Measurements from ENCODE around the gene POP4. TPM values are rescaled to one million over a fixed set of nuclear protein-coding genes. Genes with fewer than 3 reads are reported as not detected.
A peak's percentile ranks its signal among the peaks of the same experiment; 100 is the strongest.

POP4 gene
- total and polyA plus RNA-seq, 9 of the 15 experiments (the other 6 are each of a cell fraction or from before 2014, with no cell fraction given): 42.1 to 128 (median 99.0) TPM

DNA sequence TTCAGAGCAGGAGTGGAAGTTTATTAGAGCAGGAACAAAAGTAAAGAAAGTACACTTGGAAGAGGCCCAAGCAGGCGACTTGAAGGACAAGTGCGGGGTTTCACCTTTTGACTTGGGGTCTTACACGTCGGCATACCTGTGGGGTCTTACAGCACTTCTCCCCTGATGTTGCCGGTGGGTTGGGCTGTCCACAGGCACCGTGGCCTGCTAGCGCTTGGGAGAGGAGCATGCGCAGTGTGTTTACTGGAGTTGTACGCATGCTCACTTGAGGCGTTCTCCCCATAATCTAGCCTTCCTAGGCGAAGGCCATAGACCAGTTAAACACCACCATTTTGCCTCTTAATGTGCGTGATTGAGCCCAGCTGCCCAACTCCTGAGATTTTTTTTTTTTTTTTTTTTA is 34.1 kb downstream of the POP4 start:
- no peak for TF ChIP-seq ID3 (CRISPR knock-in tag; IDR thresholded peaks at IDR 0.05)
- TF ChIP-seq ID3 (tag; IDR thresholded peaks at IDR 0.05): no peak
- 0 out of 4 replicates have a peak, but pooled peaks of 1 of the 2 experiments have one; percentile 11 for TF ChIP-seq NRF1 (conservative IDR thresholded peaks at IDR 0.05 in 1 of 2, IDR thresholded peaks at IDR 0.05 in 1 of 2)
- H3K27ac ChIP-seq (ENCODE audit: extremely low read depth, low read depth, low read length): no peak overlapping the region
- no peaks in the 10 kb centered on the region for H3K36me3 ChIP-seq (ENCODE audit: control insufficient read depth, insufficient read depth, low read length)
- no peak overlapping the region for H3K4me2 ChIP-seq (ENCODE audit: insufficient read depth, low read length)
- no peaks in the 10 kb centered on the region for H3K9me1 ChIP-seq (ENCODE audit: control insufficient read depth, insufficient read depth, low read length)
- H3K79me2 ChIP-seq (ENCODE audit: control insufficient read depth, insufficient read depth, low read length): no peaks in the 10 kb centered on the region
- POLR2A ChIA-PET: interaction anchor here (1.0 kb wide), 1 partner anchor 22 kb away, joined by 3 read pairs; no protein-coding TSS in a partner anchor
- no peak for ATAC-seq
- BruUV-seq (replicated peaks): no TSS peak
- peak overlapping the region; percentile 30; the same call in 1 of the 2 replicates for H2AFZ ChIP-seq (ENCODE audit: low read depth, low read length)
- in situ Hi-C loops (cut with MboI): no loop called here
- no peaks in the 10 kb centered on the region for H3K27me3 ChIP-seq (ENCODE audit: control insufficient read depth in 2 of 2, insufficient read depth in 2 of 2, low read length in 2 of 2)
- CTCF ChIA-PET (ENCODE audit: low intra/inter-chr PET ratio): no interaction called here
- H4K20me1 ChIP-seq (replicated peaks; ENCODE audit: control insufficient read depth, insufficient read depth, low read length): no peaks in the 10 kb centered on the region
- 62% methylated on average over 12 of the region's 12 CpGs for WGBS (ENCODE audit: insufficient coverage, low coverage, missing lambda C conversion rate)
- no peak overlapping the region for H3K4me3 ChIP-seq
- FAIRE-seq: no peak
- DNase-seq (ENCODE audit: extremely low read depth in 1 of 4, low spot score in 3 of 4): no peak
- intact Hi-C loops (cut with micrococcal nuclease): no loop called here
- no peak overlapping the region for H3K9ac ChIP-seq (ENCODE audit: insufficient read depth in 1 of 2, low read depth in 2 of 2, low read length in 2 of 2)
- H3K4me1 ChIP-seq (replicated peaks in 1 of 2; ENCODE audit: control insufficient read depth in 2 of 2, insufficient read depth in 2 of 2, low read length in 2 of 2): peaks cover 0 to 3% of the 10 kb centered on the region in 2 experiments; a peak in 1 of 5 replicates
- H3K9me3 ChIP-seq (replicated peaks; ENCODE audit: control insufficient read depth, insufficient read depth, low read depth, low read length): no peaks in the 10 kb centered on the region

- CTCF ChIA-PET (ENCODE audit: low intra/inter-chr PET ratio): no interaction called here
- H3K27ac ChIP-seq (ENCODE audit: extremely low read depth, low read depth, low read length): no peak overlapping the region
- 0 out of 2 replicates have a peak, but pooled peaks have one; percentile 15 for TF ChIP-seq SNIP1 (IDR thresholded peaks at IDR 0.05; ENCODE audit: low read depth)
- TF ChIP-seq, protein P1, sequence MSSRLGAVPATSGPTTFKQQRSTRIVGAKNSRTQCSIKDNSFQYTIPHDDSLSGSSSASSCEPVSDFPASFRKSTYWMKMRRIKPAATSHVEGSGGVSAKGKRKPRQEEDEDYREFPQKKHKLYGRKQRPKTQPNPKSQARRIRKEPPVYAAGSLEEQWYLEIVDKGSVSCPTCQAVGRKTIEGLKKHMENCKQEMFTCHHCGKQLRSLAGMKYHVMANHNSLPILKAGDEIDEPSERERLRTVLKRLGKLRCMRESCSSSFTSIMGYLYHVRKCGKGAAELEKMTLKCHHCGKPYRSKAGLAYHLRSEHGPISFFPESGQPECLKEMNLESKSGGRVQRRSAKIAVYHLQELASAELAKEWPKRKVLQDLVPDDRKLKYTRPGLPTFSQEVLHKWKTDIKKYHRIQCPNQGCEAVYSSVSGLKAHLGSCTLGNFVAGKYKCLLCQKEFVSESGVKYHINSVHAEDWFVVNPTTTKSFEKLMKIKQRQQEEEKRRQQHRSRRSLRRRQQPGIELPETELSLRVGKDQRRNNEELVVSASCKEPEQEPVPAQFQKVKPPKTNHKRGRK (tag; IDR thresholded peaks at IDR 0.05): peak; percentile 58; the same call in 1 of the 2 replicates
- no peak for TF ChIP-seq STAT5A (IDR thresholded peaks at IDR 0.05; ENCODE audit: borderline replicate concordance, low read length)
- TF ChIP-seq MTA1 (IDR thresholded peaks at IDR 0.05; ENCODE audit: borderline replicate concordance): 0 out of 2 replicates have a peak, but pooled peaks have one; percentile 24
- no peak for TF ChIP-seq ZNF766 (CRISPR knock-in tag; conservative IDR thresholded peaks at IDR 0.05)
- TF ChIP-seq, protein P2, sequence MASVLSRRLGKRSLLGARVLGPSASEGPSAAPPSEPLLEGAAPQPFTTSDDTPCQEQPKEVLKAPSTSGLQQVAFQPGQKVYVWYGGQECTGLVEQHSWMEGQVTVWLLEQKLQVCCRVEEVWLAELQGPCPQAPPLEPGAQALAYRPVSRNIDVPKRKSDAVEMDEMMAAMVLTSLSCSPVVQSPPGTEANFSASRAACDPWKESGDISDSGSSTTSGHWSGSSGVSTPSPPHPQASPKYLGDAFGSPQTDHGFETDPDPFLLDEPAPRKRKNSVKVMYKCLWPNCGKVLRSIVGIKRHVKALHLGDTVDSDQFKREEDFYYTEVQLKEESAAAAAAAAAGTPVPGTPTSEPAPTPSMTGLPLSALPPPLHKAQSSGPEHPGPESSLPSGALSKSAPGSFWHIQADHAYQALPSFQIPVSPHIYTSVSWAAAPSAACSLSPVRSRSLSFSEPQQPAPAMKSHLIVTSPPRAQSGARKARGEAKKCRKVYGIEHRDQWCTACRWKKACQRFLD (CRISPR knock-in tag; IDR thresholded peaks at IDR 0.05): no peak
- TF ChIP-seq POLR2A (conservative IDR thresholded peaks at IDR 0.05): no peak
- TF ChIP-seq NR4A1 (CRISPR knock-in tag; IDR thresholded peaks at IDR 0.05): no peak
- TF ChIP-seq NR4A1 (tag; IDR thresholded peaks at IDR 0.05): no peak
- TF ChIP-seq ERF (CRISPR knock-in tag; IDR thresholded peaks at IDR 0.05): no peak
- 0 out of 4 replicates have a peak, but pooled peaks of 1 of the 2 experiments have one; percentile 32 for TF ChIP-seq HDAC1 (IDR thresholded peaks at IDR 0.05)
- no peak for TF ChIP-seq WHSC1 (IDR thresholded peaks at IDR 0.05; ENCODE audit: low read length)
These were observed 35.5 kb downstream of the POP4 start for GRCh38 chr19:29641597-29641996.

More at GRCh38 chr19:29641597-29641996, 35.5 kb downstream of the POP4 start:
- FAIRE-seq: no peak
- H3K9me3 ChIP-seq (replicated peaks; ENCODE audit: control insufficient read depth, insufficient read depth, low read depth, low read length): no peaks in the 10 kb centered on the region
- 22% methylated on average over 1 of the region's 2 CpGs for WGBS (ENCODE audit: insufficient coverage, low coverage, missing lambda C conversion rate)
- H3K4me3 ChIP-seq: no peak overlapping the region
- H2AFZ ChIP-seq (ENCODE audit: low read depth, low read length): no peak overlapping the region
- H3K9me1 ChIP-seq (ENCODE audit: control insufficient read depth, insufficient read depth, low read length): no peaks in the 10 kb centered on the region
- no peak overlapping the region for H3K4me2 ChIP-seq (ENCODE audit: insufficient read depth, low read length)
- in situ Hi-C loops (cut with MboI): no loop called here
- no peak overlapping the region for H3K9ac ChIP-seq (ENCODE audit: insufficient read depth in 1 of 2, low read depth in 2 of 2, low read length in 2 of 2)
- H3K79me2 ChIP-seq (ENCODE audit: control insufficient read depth, insufficient read depth, low read length): no peaks in the 10 kb centered on the region
- no peak for DNase-seq (ENCODE audit: extremely low read depth in 1 of 4, low spot score in 3 of 4)
- H3K4me1 ChIP-seq (replicated peaks in 1 of 2; ENCODE audit: control insufficient read depth in 2 of 2, insufficient read depth in 2 of 2, low read length in 2 of 2): peaks cover 0 to 14% of the 10 kb centered on the region in 2 experiments; a peak in 4 of 5 replicates
- intact Hi-C loops (cut with micrococcal nuclease): no loop called here
- POLR2A ChIA-PET: interaction anchor here (1.8 kb wide), 1 partner anchor 13 kb away, joined by 7 read pairs; no protein-coding TSS in a partner anchor
- no peaks in the 10 kb centered on the region for H3K36me3 ChIP-seq (ENCODE audit: control insufficient read depth, insufficient read depth, low read length)
- H4K20me1 ChIP-seq (replicated peaks; ENCODE audit: control insufficient read depth, insufficient read depth, low read length): no peaks in the 10 kb centered on the region
- ATAC-seq: no peak
- no peaks in the 10 kb centered on the region for H3K27me3 ChIP-seq (ENCODE audit: control insufficient read depth in 2 of 2, insufficient read depth in 2 of 2, low read length in 2 of 2)
- BruUV-seq (replicated peaks): no TSS peak

All from K562 (cell line).